Heart right ventricle (tissue), 16 donors: ENCODE measurements around the gene HDAC9. TPM values are rescaled to one million over a fixed set of nuclear protein-coding genes. Genes with fewer than 3 reads are reported as not detected.

Source experiments
- ATAC-seq, 8 donors: fragments of 200-7000 bp; cut with Tn5 transposase; one replicate each; pipeline ENCODE4 v1.9.1; 2020; ENCODE audit warnings: mild to moderate bottlenecking in 8 of 8, moderate library complexity in 8 of 8, moderate number of reproducible peaks in 1 of 8
- DNase-seq, 2 donors: peaks; one replicate each; pipeline ENCODE4 v3.0.0-alpha.2; 2020
- H3K27ac ChIP-seq, 10 donors: fragments of 200-600 bp; sonication (generic) in 2 of 10; one replicate each; pipeline versions ENCODE4 v1.5.0 to v1.8.0; 2020 to 2022; ENCODE audit warnings: mild to moderate bottlenecking in 3 of 10
- H3K27me3 ChIP-seq, 7 donors: fragments of 200-600 bp; one replicate each; pipeline ENCODE4 v1.8.0; 2021 to 2022; ENCODE audit warnings: mild to moderate bottlenecking in 2 of 7
- H3K36me3 ChIP-seq, 9 donors: fragments of 200-600 bp; sonication (generic) in 1 of 9; one replicate each; pipeline versions ENCODE4 v1.5.0 to v1.8.0; 2020 to 2022; ENCODE audit warnings: mild to moderate bottlenecking in 2 of 9
- H3K4me1 ChIP-seq, 9 donors: fragments of 200-600 bp; sonication (generic) in 1 of 9; one replicate each; pipeline versions ENCODE4 v1.5.0 to v1.8.0; 2020 to 2022; ENCODE audit warnings: mild to moderate bottlenecking in 4 of 9
- H3K4me3 ChIP-seq, 10 donors: fragments of 200-600 bp; sonication (generic) in 2 of 10; one replicate each; pipeline versions ENCODE4 v1.5.0 to v1.8.0; 2020 to 2022; ENCODE audit warnings: mild to moderate bottlenecking in 7 of 10, moderate library complexity in 2 of 10
- H3K9me3 ChIP-seq, 11 donors: fragments of 200-600 bp in 10 of 11; sonication (generic) in 2 of 11; one replicate each; pipeline versions ENCODE4 v1.5.0 to v1.8.0; 2013 to 2022; ENCODE audit warnings: mild to moderate bottlenecking in 2 of 11, control low read depth in 1 of 11, moderate library complexity in 1 of 11
- WGBS, 2 donors: extraction: QIAGEN DNeasy Blood & Tissue Kit; methylation state at CpG; one replicate each; pipeline ENCODE4 v1.1.7; 2013; ENCODE audit warnings: inconsistent platforms in 1 of 2; 5-methylcytosine and 5-hydroxymethylcytosine counted together
- intact Hi-C, 10 donors: fragments of 100-400 bp; cut with DNase I; formaldehyde crosslinking; loops; one replicate each; pipeline versions ENCODE4 v1.11.1 to v1.14.2; 2022
- polyA plus RNA-seq, 2 donors: library from polyadenylated mRNA; stranded (reverse); fragments of 200-250 nt; gene quantifications; one replicate each; pipeline ENCODE4 v1.2.3, GENCODE V29; 2013
- total RNA-seq, 10 donors: library from RNA; stranded (reverse); fragmentation: NEBNext Ultra II Directional in 3 of 10; extraction: Animal tissue kit (Norgen Biotek cat#: 25700) in 3 of 10; gene quantifications; one replicate each; pipeline versions ENCODE4 v1.2.1 to v1.2.4, GENCODE V29; 2021 to 2023
- TF ChIP-seq, protein P1 (sequence below), 9 donors: fragments of 200-600 bp; sonication (generic) in 2 of 9; IDR thresholded peaks; one replicate each; pipeline versions ENCODE4 v1.5.0 to v1.8.0; 2021 to 2022; ENCODE audit warnings: antibody characterized with exemption in 9 of 9, mild to moderate bottlenecking in 5 of 9, moderate library complexity in 1 of 9
- donor health status: Arrhythmogenic right ventricular cardiomyopathy.
- donor health status: ischemic (EF 13 %, LVEDD 7.1; RV severe dilation, severe dysfunction).
- donor health status: healthy with polysubstance abuse.
- donor health status: DM: no; HTN: yes; CAD: no.
- donor health status: DM: no; HTN: no; CAD: no.
- donor health status: ischemic (EF 25% LVEDD 6.9; RV normal size, moderate dysfunction).
- donor health status: ischemic (EF 25% LVEDD 5.7; RV mildly dilated, moderate dysfunction).
- donor health status: healthy.
- donor health status: DM: yes; HTN: yes; CAD: no.
- donor health status: Ischemic cardiomyopathy.
- donor health status: ischemic (EF 35%, LVEDD 5.7; RV mildly dilated, moderate dysfunction).
- donor health status: nonischemic (EF 11% LVEDD 7.7; RV severe dilation, severe dysfunction).
- donor health status: DM: yes; HTN: yes; CAD: no.
- donor health status: PGD.
- donor health status: ischemic (EF 29% LVEDD 5.4; RV normal size, mild dysfunction).
- donor health status: nonischemic (EF 23%, LVEDD 6.1; RV moderate dilation, normal function).

Gene HDAC9
- total and polyA plus RNA-seq, 12 donors, result 1.9 to 66.1 (median 38.6) TPM

- intact Hi-C loops, result no loop called here
- WGBS, 2 donors, result 93 to 98% methylated on average over 1 of the region's 1 CpG
Measured at GRCh38 chr7:18799899-18800298, 304.4 kb downstream of the HDAC9 start.

GRCh38 chr7:18803923-18804322 lies 308.4 kb downstream of the HDAC9 start:
- intact Hi-C loops, result no loop called here

More at GRCh38 chr7:18799899-18800298, 304.4 kb downstream of the HDAC9 start:
- Histone ChIP-seq H3K27me3 (no peaks in the 10 kb centered on the region), H3K9me3 (no peaks in the 10 kb centered on the region), H3K36me3 (no peaks in the 10 kb centered on the region), H3K4me1 (no peaks in the 10 kb centered on the region), H3K4me3 (no peak overlapping the region), H3K27ac (no peak overlapping the region)
- DNase-seq (no peak), ATAC-seq (no peak)
- TF ChIP-seq, protein P1, sequence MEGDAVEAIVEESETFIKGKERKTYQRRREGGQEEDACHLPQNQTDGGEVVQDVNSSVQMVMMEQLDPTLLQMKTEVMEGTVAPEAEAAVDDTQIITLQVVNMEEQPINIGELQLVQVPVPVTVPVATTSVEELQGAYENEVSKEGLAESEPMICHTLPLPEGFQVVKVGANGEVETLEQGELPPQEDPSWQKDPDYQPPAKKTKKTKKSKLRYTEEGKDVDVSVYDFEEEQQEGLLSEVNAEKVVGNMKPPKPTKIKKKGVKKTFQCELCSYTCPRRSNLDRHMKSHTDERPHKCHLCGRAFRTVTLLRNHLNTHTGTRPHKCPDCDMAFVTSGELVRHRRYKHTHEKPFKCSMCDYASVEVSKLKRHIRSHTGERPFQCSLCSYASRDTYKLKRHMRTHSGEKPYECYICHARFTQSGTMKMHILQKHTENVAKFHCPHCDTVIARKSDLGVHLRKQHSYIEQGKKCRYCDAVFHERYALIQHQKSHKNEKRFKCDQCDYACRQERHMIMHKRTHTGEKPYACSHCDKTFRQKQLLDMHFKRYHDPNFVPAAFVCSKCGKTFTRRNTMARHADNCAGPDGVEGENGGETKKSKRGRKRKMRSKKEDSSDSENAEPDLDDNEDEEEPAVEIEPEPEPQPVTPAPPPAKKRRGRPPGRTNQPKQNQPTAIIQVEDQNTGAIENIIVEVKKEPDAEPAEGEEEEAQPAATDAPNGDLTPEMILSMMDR (IDR thresholded peaks at IDR 0.05), result no peak

GRCh38 chr7:18806177-18806576 lies 310.6 kb downstream of the HDAC9 start:
- no peaks in the 10 kb centered on the region for H3K4me1 ChIP-seq
- intact Hi-C loops, result no loop called here
- H3K4me3 ChIP-seq, result no peak overlapping the region
- no peak overlapping the region for H3K27ac ChIP-seq
- TF ChIP-seq, protein P1 (IDR thresholded peaks at IDR 0.05), result no peak
- DNase-seq, result no peak
- H3K9me3 ChIP-seq, result peaks cover 0 to 8% (median 0%) of the 10 kb centered on the region in 11 donors
- WGBS, 2 donors, result 83 to 96% methylated on average over 2 of the region's 2 CpGs
- H3K27me3 ChIP-seq, result no peaks in the 10 kb centered on the region
- H3K36me3 ChIP-seq, result no peaks in the 10 kb centered on the region
- ATAC-seq, result no peak

More at GRCh38 chr7:18803923-18804322, 308.4 kb downstream of the HDAC9 start:
- no peak overlapping the region for H3K27ac ChIP-seq
- no peak for DNase-seq
- TF ChIP-seq, protein P1 (IDR thresholded peaks at IDR 0.05), result no peak
- H3K4me3 ChIP-seq, result no peak overlapping the region
- 84 to 87% methylated on average over 1 of the region's 1 CpG for WGBS, 2 donors
- no peaks in the 10 kb centered on the region for H3K27me3 ChIP-seq
- no peak for ATAC-seq
- no peaks in the 10 kb centered on the region for H3K36me3 ChIP-seq
- peaks cover 0 to 8% (median 0%) of the 10 kb centered on the region in 11 donors for H3K9me3 ChIP-seq
- no peaks in the 10 kb centered on the region for H3K4me1 ChIP-seq

- DNase-seq (no peak), ATAC-seq (no peak)
- Histone ChIP-seq H3K27ac (no peak overlapping the region), H3K4me1 (no peaks in the 10 kb centered on the region), H3K36me3 (no peaks in the 10 kb centered on the region), H3K27me3 (no peaks in the 10 kb centered on the region), H3K4me3 (no peak overlapping the region), H3K9me3 (peaks cover 0 to 20% (median 5%) of the 10 kb centered on the region in 11 donors)
- intact Hi-C loops, result no loop called here
- WGBS, 2 donors, result 78 to 79% methylated on average over 3 of the region's 3 CpGs
- TF ChIP-seq, protein P1 (IDR thresholded peaks at IDR 0.05), result no peak
Measured at GRCh38 chr7:18808026-18808425, 312.5 kb downstream of the HDAC9 start.
